ENCODE results near the gene FBXO46. TPM values are rescaled to one million over a fixed set of nuclear protein-coding genes. Genes with fewer than 3 reads are reported as not detected.

FBXO46 gene
- total and polyA plus RNA-seq, 2 of the 13 experiments (the other 11 are each of a cell fraction or from before 2014, with no cell fraction given), result 6.2 to 6.4 TPM

DNA sequence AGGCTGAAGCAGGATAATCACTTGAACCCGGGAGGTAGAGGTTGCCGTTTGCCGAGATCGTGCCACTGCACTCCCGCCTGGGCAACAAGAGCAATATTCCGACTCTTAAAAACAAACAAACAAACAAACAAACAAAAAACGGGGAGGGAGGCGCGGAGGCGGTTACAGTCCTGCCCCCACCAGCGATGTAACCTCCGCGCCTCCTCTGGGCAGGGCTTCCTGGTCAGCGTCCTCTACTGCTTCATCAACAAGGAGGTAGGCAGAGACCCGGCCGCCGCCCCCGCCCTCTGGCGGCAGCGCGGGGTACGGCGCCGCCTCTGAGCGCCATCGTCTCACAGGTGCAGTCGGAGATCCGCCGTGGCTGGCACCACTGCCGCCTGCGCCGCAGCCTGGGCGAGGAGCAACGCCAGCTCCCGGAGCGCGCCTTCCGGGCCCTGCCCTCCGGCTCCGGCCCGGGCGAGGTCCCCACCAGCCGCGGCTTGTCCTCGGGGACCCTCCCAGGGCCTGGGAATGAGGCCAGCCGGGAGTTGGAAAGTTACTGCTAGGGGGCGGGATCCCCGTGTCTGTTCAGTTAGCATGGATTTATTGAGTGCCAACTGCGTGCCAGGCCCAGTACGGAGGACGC, 49.2 kb downstream of the FBXO46 start (continued):
- TF ChIP-seq BRCA1 (CRISPR knock-in tag; IDR thresholded peaks at IDR 0.05) (no peak), POLR2G (IDR thresholded peaks at IDR 0.05; ENCODE audit: low read depth, low read length) (peak; percentile 57; the same call in 1 of the 2 replicates), PTBP1 (IDR thresholded peaks at IDR 0.05; ENCODE audit: low read depth, low read length, poor library complexity, severe bottlenecking) (no peak), HOXA5 (CRISPR knock-in tag; IDR thresholded peaks at IDR 0.05) (no peak; the same call in 1 of the 2 replicates), RBM22 (optimal IDR thresholded peaks at IDR 0.05; ENCODE audit: low read length) (no peak), HHEX (CRISPR knock-in tag; IDR thresholded peaks at IDR 0.05) (no peak), ZNF879 (CRISPR knock-in tag; IDR thresholded peaks at IDR 0.05) (no peak), ZNF790 (CRISPR knock-in tag; IDR thresholded peaks at IDR 0.05; ENCODE audit: borderline replicate concordance) (no peak), RFX5 (IDR thresholded peaks at IDR 0.05; ENCODE audit: low read depth, low read length) (no peak), TAF1 (CRISPR knock-in tag; IDR thresholded peaks at IDR 0.05) (peak; percentile 49; the same call in 1 of the 2 replicates), FOXA1 (IDR thresholded peaks at IDR 0.05) (no peak), FOXA1 (CRISPR knock-in tag; IDR thresholded peaks at IDR 0.05) (peak; percentile 59), ZNF557 (CRISPR knock-in tag; IDR thresholded peaks at IDR 0.05) (no peak), CBX5 (CRISPR knock-in tag; IDR thresholded peaks at IDR 0.05; ENCODE audit: borderline replicate concordance) (no peak), ATF7 (IDR thresholded peaks at IDR 0.05) (no peak), ATF7 (CRISPR knock-in tag; IDR thresholded peaks at IDR 0.05) (no peak), RAD51 (IDR thresholded peaks at IDR 0.05; ENCODE audit: borderline replicate concordance) (no peak), DPF2 (CRISPR knock-in tag; IDR thresholded peaks at IDR 0.05; ENCODE audit: borderline replicate concordance, low read depth) (no peak), SMARCE1 (IDR thresholded peaks at IDR 0.05; ENCODE audit: borderline replicate concordance) (no peak), ZNF34 (CRISPR knock-in tag; IDR thresholded peaks at IDR 0.05; ENCODE audit: borderline replicate concordance) (no peak), GATAD2A (CRISPR knock-in tag; IDR thresholded peaks at IDR 0.05) (peak; percentile 23; the same call in 1 of the 2 replicates), REXO4 (CRISPR knock-in tag; IDR thresholded peaks at IDR 0.05; ENCODE audit: borderline replicate concordance) (no peak), NFKBIZ (CRISPR knock-in tag; IDR thresholded peaks at IDR 0.05) (no peak)
- TF ChIP-seq, protein P1, sequence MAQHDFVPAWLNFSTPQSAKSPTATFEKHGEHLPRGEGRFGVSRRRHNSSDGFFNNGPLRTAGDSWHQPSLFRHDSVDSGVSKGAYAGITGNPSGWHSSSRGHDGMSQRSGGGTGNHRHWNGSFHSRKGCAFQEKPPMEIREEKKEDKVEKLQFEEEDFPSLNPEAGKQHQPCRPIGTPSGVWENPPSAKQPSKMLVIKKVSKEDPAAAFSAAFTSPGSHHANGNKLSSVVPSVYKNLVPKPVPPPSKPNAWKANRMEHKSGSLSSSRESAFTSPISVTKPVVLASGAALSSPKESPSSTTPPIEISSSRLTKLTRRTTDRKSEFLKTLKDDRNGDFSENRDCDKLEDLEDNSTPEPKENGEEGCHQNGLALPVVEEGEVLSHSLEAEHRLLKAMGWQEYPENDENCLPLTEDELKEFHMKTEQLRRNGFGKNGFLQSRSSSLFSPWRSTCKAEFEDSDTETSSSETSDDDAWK (CRISPR knock-in tag; IDR thresholded peaks at IDR 0.05), result no peak
- TF ChIP-seq, protein P2, sequence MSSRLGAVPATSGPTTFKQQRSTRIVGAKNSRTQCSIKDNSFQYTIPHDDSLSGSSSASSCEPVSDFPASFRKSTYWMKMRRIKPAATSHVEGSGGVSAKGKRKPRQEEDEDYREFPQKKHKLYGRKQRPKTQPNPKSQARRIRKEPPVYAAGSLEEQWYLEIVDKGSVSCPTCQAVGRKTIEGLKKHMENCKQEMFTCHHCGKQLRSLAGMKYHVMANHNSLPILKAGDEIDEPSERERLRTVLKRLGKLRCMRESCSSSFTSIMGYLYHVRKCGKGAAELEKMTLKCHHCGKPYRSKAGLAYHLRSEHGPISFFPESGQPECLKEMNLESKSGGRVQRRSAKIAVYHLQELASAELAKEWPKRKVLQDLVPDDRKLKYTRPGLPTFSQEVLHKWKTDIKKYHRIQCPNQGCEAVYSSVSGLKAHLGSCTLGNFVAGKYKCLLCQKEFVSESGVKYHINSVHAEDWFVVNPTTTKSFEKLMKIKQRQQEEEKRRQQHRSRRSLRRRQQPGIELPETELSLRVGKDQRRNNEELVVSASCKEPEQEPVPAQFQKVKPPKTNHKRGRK (CRISPR knock-in tag; IDR thresholded peaks at IDR 0.05), result no peak
- TF ChIP-seq, protein P3, sequence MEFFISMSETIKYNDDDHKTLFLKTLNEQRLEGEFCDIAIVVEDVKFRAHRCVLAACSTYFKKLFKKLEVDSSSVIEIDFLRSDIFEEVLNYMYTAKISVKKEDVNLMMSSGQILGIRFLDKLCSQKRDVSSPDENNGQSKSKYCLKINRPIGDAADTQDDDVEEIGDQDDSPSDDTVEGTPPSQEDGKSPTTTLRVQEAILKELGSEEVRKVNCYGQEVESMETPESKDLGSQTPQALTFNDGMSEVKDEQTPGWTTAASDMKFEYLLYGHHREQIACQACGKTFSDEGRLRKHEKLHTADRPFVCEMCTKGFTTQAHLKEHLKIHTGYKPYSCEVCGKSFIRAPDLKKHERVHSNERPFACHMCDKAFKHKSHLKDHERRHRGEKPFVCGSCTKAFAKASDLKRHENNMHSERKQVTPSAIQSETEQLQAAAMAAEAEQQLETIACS (CRISPR knock-in tag; IDR thresholded peaks at IDR 0.05), result no peak
